ENCODE measurements around the gene RBBP9.
"Not testable (repeated sequence)": the region's sequence is repeated elsewhere in the genome, so short reads cannot be mapped to it uniquely, and the experiment has no call there.

- TF ChIP-seq POLR2A (IDR thresholded peaks at IDR 0.05; ENCODE audit: low read length); GATA1 (IDR thresholded peaks at IDR 0.05; ENCODE audit: low read depth, low read length): not testable (repeated sequence)
Measured at GRCh38 chr20:18526761-18527160, 29.7 kb upstream of the RBBP9 start.

Data from erythroblast (primary cell).